Pons (tissue), 1 donor: ENCODE data around the gene TRMT2B.
"Not testable (repeated sequence)": the region's sequence is repeated elsewhere in the genome, so short reads cannot be mapped to it uniquely, and the experiment has no call there.

Source experiments
- DNase-seq: peaks from one replicate; pipeline ENCODE4 v3.0.0-alpha.2; 2016; ENCODE audit warnings: low spot score

TRMT2B gene

GRCh38 chrX:100999451-100999850 lies 52.5 kb downstream of the TRMT2B start:
- DNase-seq: no peak

- no peak for DNase-seq
Measured at GRCh38 chrX:100995469-100995868, 56.4 kb downstream of the TRMT2B start.

DNA sequence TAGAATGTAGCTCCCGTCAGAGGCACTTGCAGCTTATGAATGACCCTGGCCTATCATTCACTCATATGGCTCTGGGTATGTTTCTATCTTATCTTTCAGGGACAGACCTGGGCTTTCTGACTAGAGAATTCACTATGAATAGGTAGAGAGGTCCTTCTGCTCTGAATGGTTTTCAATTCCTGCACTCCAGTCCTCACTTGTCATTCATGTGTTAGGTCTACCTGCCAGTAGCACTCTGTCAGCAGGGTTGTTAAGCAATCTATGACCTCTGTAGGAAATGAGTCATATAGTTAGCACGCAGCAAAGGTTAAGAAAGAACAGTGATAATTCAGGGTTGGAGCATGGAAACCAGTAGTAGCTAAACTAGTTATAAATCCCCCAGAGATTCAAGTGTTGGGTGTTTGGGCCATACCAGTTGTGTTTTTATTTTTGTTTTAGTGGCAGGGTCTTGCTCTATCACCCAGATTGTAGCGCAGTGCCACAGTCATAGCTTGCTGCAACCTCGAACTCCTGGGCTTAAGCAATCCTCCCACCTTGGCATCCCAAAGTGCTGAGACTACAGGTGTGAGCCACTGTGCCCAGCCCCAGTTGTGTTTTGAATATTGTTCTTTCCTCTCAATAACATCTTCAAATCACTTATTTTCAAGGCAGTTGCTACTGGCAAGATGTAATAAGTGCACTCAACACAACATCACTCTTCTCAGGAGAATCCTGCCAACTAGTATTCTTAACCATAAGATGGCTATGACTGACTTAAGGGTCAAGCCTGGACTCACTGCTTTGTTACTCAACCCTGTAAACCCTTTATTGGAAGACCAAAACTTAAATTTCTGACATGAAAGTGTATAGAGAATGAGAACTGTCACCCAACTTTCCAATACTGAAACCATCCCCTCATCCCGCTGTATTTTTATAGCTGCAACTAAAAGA lies 57.3 kb downstream of the TRMT2B start:
- DNase-seq: no peak

DNA sequence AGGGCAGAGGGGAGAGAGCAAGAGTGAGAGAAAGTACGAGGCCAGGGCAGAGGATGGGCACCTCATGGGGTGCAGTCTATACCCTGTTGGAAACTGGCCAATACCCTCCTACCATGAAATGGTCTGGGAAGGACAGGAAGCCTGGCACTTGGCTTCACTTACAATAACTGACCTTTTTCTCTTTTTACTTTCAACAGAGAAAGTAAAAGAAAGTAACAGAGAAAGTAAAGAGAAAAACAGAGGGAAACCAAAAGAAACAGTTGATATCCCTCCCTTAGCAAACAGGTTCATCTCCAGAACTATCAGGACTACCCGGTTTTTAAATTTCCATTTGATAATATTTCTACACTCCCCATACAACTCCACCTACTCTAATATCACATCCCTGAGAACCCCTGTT lies 61.8 kb downstream of the TRMT2B start:
- DNase-seq: no peak

- no peak for DNase-seq
Measured at GRCh38 chrX:100984818-100985217, 67.1 kb downstream of the TRMT2B start.

DNA sequence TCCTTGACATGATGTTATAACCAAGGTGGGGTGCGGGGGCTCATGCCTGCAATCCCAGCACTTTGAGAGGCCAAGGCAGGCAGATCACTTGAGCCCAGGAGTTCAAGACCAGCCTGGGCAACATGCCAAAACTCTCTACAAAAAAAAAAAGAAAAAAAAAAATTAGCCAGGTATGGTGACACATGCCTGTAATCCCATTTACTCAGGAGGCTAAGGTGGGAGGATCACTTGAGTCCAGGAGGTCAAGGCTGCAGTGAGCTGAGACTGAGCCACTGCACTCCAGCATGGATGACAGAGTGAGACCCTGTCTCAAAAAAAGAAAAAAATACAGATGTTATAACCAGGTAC lies 70.4 kb downstream of the TRMT2B start:
- not testable (repeated sequence) for DNase-seq

DNA sequence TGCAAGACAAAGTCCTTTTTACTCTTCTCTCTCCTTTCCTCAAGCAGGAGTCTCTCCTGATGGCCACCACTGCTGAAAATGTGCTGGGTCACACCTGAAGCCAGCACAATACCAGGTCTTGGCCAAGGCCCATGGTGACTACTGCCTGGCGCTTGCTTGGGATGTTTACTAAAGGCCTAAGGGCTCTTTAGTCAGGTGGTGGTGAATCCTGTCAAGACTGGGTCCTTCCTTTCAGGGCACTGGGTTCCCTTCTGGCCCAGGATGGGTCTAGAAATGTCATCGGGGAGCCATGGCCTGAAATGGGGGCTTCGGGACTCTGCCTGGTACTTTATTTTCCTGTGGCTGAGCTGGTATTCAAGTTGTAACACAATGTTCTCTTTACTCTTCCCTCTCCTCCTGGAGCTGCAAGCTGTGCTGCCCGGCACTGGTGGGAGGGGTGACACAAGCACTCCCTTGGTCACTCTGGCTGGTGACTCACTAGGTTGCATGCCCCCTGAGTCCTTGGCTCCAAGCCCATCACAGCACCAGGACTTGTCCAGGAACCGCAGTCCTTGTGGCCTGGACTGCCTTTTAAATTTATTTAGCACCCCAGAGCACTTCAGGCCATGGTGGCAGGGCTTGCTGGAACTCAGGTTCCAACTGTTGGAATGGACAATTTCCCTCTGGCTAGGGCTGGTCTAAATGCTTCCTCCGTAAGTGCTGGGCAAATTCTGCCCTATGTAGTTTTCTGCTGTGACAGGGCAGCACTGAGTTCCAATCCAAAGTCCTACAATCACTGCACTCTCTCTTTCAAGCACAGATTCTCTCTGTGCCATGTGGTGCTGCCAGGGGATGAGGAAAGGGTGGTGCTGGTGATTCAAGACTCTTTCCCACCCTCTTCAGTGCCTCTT lies 71.1 kb downstream of the TRMT2B start:
- no peak for DNase-seq

DNA sequence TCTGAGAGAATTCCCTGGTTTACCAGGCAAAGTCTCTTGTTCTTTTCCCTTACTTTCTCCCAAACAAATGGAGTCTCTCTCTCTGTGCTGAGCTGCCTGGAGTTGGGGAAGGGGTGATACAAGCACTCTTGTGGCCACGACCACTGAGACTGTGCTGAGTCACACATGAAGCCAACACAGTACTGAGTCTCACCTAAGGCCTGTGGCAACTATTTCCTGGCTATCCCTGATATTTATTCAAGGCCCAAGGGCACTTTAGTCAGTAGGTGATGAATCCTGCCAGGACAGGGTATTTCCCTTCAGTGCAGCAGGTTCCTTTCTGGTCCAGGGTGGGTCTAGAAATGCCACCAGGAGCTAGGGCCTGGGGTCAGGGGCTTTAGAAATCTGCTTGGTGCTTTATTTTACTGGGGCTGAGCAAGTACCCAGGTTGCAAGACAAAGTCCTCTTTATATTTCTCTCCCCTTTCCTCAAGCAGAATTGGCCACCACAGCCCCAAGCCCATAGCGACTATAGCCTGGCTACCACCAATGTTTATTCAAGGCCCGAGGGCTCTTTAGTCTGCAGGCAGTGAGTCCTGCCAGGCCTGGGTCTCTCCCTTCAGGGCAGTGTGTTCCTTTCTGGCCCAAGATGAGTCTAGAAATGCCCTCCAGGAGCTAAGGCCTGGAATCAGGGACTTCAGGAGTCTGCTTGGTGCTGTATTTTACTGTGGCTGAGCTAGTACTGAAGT lies 71.9 kb downstream of the TRMT2B start:
- no peak for DNase-seq

- DNase-seq: no peak
Measured at GRCh38 chrX:100976211-100976610, 75.7 kb downstream of the TRMT2B start.

GRCh38 chrX:100975212-100975611 lies 76.7 kb downstream of the TRMT2B start:
- DNase-seq: no peak

DNA sequence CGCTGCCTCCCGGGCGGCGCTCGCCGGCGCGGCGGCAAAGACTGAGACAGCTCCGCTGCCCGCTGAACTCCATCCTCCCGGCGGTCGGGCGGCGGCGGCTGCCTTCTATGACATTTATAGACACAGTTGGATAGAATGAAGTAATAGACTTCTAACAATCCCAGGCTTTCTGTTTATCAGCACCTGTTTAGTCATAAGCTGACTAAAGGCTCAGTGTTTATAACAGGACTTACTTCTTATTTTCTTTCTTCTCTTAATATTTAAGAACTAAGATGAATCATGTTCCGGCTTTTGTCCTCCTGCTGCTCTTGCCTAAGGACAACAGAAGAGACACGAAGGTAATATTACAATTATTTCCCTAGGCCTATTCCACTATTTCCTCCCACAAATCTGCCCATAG lies 78.5 kb downstream of the TRMT2B start:
- DNase-seq: no peak

DNA sequence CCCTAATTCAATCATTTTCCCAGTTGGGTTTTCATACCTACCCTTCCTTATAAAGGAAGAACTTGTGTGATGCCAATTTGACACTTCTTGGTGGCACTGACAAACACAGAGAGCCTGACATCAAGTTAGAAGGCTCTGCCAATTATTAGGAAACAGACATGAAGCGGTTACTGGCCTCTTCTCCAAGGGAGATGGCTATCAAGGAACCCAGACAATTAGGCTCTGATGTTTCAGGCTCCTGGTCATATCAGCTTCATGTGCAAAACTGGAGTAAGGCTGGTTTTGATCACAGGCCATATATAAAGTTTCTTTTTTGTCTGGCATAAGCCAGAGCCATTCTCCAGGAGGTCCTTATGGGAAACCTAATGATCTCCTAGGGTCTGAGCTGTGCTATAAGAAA lies 82.0 kb downstream of the TRMT2B start:
- no peak for DNase-seq

DNA sequence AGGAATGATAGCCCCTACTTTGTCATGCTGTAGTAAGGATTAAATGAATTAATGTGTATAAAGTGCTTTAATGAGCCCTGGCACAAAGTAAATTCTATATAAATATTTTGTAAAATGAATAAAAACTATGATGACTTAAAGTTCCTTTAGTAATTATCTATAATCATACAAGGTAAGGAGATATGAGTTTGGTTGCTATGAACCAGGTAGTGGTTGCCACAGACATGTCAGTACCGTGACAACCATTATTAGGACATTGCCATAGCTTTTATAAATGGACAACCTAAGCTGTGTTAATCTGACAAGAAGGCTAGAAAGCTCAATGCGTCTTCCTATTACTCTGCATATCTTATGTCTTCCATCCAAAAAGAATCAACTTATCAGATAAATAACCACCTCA lies 82.5 kb downstream of the TRMT2B start, which contains the start of gene ARL13A:
Gene ARL13A, plus strand, starts transcription at position 301 of the 400 bp plus-strand sequence. CDS start 3,982 bp downstream, outside the sequence.
- DNase-seq: no peak

DNA sequence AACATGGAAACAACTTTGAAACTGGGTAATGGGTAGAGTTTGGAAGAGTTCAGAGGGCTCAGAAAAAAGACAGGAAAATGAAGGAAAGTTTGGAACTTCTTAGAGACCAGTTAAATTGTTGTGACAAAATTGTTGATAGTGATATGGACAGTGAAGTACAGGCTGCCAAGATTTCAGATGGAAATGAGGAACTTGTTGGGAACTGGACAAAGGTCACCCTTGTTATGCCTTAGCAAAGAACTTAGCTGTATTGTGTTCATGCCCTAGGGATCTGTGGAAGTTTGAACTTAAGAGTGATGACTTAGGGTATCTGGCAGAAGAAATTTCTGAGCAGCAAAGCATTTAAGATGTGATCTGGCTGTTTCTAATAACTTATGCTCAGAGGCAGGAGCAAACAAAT lies 87.5 kb downstream of the TRMT2B start:
- peak; percentile 4 for DNase-seq

DNA sequence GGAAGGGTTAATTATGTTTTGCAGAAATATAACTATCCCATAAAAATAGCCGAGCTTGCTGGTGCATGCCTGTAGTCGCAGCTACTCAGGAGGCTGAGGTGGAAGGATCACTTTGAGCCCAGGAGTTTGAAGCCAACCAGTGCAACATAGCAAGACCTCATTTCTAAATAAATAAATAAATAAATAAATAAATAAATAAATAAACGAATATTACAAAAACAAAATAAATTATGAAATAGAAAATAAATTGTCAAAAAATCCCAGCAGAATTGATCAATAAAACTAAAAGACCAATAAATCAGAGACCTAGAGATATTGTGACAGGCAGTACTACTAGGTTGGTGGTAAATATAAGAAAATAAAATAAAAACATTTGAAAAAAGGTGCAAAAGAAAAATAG lies 89.1 kb downstream of the TRMT2B start:
- DNase-seq: no peak
